Tibial artery (tissue), 4 donors: Measurements from ENCODE around the gene IGF1R.

Experiments
- DNase-seq, 2 donors: peaks; one replicate each; pipeline ENCODE4 v3.0.0-alpha.2; 2019
- H3K27ac ChIP-seq, 2 donors: fragments of 200-600 bp; sonication (generic) in 1 of 2; 1 replicate in 1 of 2; 2 replicates in 1 of 2; pipeline ENCODE4 v1.5.1; 2018 to 2019; ENCODE audit warnings: mild to moderate bottlenecking in 1 of 2
- H3K27me3 ChIP-seq, 2 donors: fragments of 200-600 bp; sonication (generic) in 1 of 2; one replicate each; pipeline versions ENCODE4 v1.5.1 to v1.6.0; 2016 to 2019
- H3K36me3 ChIP-seq, 3 donors: fragments of 200-600 bp; sonication (generic) in 2 of 3; one replicate each; pipeline ENCODE4 v1.5.1; 2016 to 2019; ENCODE audit warnings: mild to moderate bottlenecking in 2 of 3
- H3K4me1 ChIP-seq, 4 donors: fragments of 200-600 bp; sonication (generic) in 2 of 4; 1 replicate in 3 of 4; 2 replicates in 1 of 4; pipeline ENCODE4 v1.5.1; 2016 to 2019
- H3K4me3 ChIP-seq, 2 donors: fragments of 200-600 bp; sonication (generic) in 1 of 2; 1 replicate in 1 of 2; 2 replicates in 1 of 2; pipeline ENCODE4 v1.5.1; 2018 to 2019; ENCODE audit warnings: mild to moderate bottlenecking in 2 of 2
- H3K9me3 ChIP-seq, 3 donors: fragments of 200-600 bp; sonication (generic) in 1 of 3; one replicate each; pipeline ENCODE4 v1.5.1; 2016 to 2019
- intact Hi-C: fragments of 100-400 bp; cut with DNase I; formaldehyde crosslinking; loops from one replicate; pipeline ENCODE4 v1.15.0; 2023; ENCODE audit warnings: low total_unique reads
- TF ChIP-seq, protein P1 (sequence below), 2 experiments: fragments of 200-600 bp in 1 of 2; fragments of 450-650 bp in 1 of 2; IDR thresholded peaks; one replicate each; pipeline ENCODE4 v1.5.1; 2017 to 2019; ENCODE audit warnings: antibody characterized with exemption in 2 of 2, mild to moderate bottlenecking in 1 of 2, moderate library complexity in 1 of 2

Gene IGF1R

GRCh38 chr15:98883478-98883877 is 235.1 kb downstream of the IGF1R start:
- intact Hi-C loops = loop anchor here (10.0 kb wide), 1 partner anchor 71 kb away; no protein-coding TSS in a partner anchor
- TF ChIP-seq, protein P1, sequence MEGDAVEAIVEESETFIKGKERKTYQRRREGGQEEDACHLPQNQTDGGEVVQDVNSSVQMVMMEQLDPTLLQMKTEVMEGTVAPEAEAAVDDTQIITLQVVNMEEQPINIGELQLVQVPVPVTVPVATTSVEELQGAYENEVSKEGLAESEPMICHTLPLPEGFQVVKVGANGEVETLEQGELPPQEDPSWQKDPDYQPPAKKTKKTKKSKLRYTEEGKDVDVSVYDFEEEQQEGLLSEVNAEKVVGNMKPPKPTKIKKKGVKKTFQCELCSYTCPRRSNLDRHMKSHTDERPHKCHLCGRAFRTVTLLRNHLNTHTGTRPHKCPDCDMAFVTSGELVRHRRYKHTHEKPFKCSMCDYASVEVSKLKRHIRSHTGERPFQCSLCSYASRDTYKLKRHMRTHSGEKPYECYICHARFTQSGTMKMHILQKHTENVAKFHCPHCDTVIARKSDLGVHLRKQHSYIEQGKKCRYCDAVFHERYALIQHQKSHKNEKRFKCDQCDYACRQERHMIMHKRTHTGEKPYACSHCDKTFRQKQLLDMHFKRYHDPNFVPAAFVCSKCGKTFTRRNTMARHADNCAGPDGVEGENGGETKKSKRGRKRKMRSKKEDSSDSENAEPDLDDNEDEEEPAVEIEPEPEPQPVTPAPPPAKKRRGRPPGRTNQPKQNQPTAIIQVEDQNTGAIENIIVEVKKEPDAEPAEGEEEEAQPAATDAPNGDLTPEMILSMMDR (IDR thresholded peaks at IDR 0.05) = no peak
- H3K4me3 ChIP-seq = no peak overlapping the region
- H3K27ac ChIP-seq = peak overlapping the region; percentile 69 to 89
- H3K9me3 ChIP-seq = no peaks in the 10 kb centered on the region
- H3K36me3 ChIP-seq = no peaks in the 10 kb centered on the region
- H3K4me1 ChIP-seq = peaks cover 0 to 99% (median 65%) of the 10 kb centered on the region in 4 donors
- no peaks in the 10 kb centered on the region for H3K27me3 ChIP-seq
- DNase-seq = no peak

GRCh38 chr15:98884894-98885293 is 236.6 kb downstream of the IGF1R start:
- Histone ChIP-seq H3K27ac (peak overlapping the region; percentile 69 to 89), H3K27me3 (no peaks in the 10 kb centered on the region), H3K4me3 (no peak overlapping the region), H3K36me3 (no peaks in the 10 kb centered on the region), H3K9me3 (no peaks in the 10 kb centered on the region), H3K4me1 (peaks cover 0 to 99% (median 60%) of the 10 kb centered on the region in 4 donors)
- intact Hi-C loops = loop anchor here (10.0 kb wide), 1 partner anchor 70 kb away; no protein-coding TSS in a partner anchor
- DNase-seq = no peak
- TF ChIP-seq, protein P1 (IDR thresholded peaks at IDR 0.05) = no peak

DNA sequence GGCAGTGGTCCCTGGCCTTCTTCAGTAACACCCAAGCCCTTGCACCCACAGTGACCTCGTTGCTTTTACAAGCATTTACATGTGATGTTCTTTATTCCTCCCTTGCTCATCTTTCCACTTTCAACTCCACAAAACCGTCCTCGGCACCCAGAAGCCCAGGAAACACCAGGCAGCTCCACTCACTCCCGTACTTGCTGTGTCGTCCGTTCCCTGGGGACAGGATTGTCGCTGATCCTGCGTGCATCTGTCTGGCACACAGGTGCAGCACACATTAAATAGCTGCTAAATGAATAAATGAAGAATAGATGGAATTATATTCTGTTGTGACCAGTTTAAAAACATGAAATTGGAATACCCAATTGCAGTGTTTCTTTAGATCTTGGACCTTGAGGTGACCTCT is 239.6 kb downstream of the IGF1R start:
- Histone ChIP-seq H3K27me3 (no peaks in the 10 kb centered on the region), H3K4me3 (no peak overlapping the region), H3K9me3 (no peaks in the 10 kb centered on the region), H3K36me3 (peaks cover 0 to 9% (median 9%) of the 10 kb centered on the region in 3 donors), H3K4me1 (peaks cover 0 to 90% (median 52%) of the 10 kb centered on the region in 4 donors), H3K27ac (peak overlapping the region; percentile 69 to 89)
- TF ChIP-seq, protein P1 (IDR thresholded peaks at IDR 0.05) = no peak
- intact Hi-C loops = loop anchor here (10.0 kb wide), 1 partner anchor 67 kb away; no protein-coding TSS in a partner anchor
- DNase-seq = no peak

GRCh38 chr15:98888820-98889479 is 240.6 kb downstream of the IGF1R start:
- no peak for DNase-seq
- Histone ChIP-seq H3K27ac (peak overlapping the region; percentile 10 to 89), H3K4me1 (peaks cover 0 to 83% (median 44%) of the 10 kb centered on the region in 4 donors), H3K27me3 (no peaks in the 10 kb centered on the region), H3K4me3 (no peak overlapping the region), H3K9me3 (no peaks in the 10 kb centered on the region), H3K36me3 (peaks cover 0 to 9% (median 9%) of the 10 kb centered on the region in 3 donors)
- intact Hi-C loops = loop anchor here (10.0 kb wide), 1 partner anchor 66 kb away; no protein-coding TSS in a partner anchor
- TF ChIP-seq, protein P1 (IDR thresholded peaks at IDR 0.05) = no peak

GRCh38 chr15:98889930-98890695 is 241.8 kb downstream of the IGF1R start:
- H3K9me3 ChIP-seq = no peaks in the 10 kb centered on the region
- no peaks in the 10 kb centered on the region for H3K27me3 ChIP-seq
- H3K36me3 ChIP-seq = peaks cover 0 to 9% (median 9%) of the 10 kb centered on the region in 3 donors
- peaks cover 0 to 81% (median 40%) of the 10 kb centered on the region in 4 donors for H3K4me1 ChIP-seq
- DNase-seq = no peak
- TF ChIP-seq, protein P1 (IDR thresholded peaks at IDR 0.05) = no peak
- H3K4me3 ChIP-seq = no peak overlapping the region
- intact Hi-C loops = loop anchor here (10.0 kb wide), 1 partner anchor 65 kb away; no protein-coding TSS in a partner anchor
- H3K27ac ChIP-seq = peak overlapping the region; percentile 47 to 89
